Adrenal gland (tissue), 12 donors: ENCODE data around the gene HACL1. TPM values are rescaled to one million over a fixed set of nuclear protein-coding genes. Genes with fewer than 3 reads are reported as not detected.

Experiments used
- DNase-seq, 7 donors: peaks; one replicate each; pipeline ENCODE4 v3.0.0-alpha.2; 2019 to 2020
- H3K27ac ChIP-seq, 5 donors: fragments of 200-600 bp; sonication (generic) in 4 of 5; 1 replicate in 3 of 5; 2 replicates in 2 of 5; pipeline versions ENCODE4 v1.5.1 to v1.8.0; 2016 to 2020; ENCODE audit warnings: mild to moderate bottlenecking in 1 of 5
- H3K27me3 ChIP-seq: fragments of 200-600 bp; 2 replicates; pipeline ENCODE4 v1.8.0; 2021
- H3K36me3 ChIP-seq, 2 donors: fragments of 200-600 bp; replicated peaks in 1 of 2; 1 replicate in 1 of 2; 2 replicates in 1 of 2; pipeline versions ENCODE4 v1.5.1 to v1.8.0; 2018 to 2022
- H3K4me1 ChIP-seq, 2 donors: fragments of 200-600 bp; replicated peaks in 1 of 2; 1 replicate in 1 of 2; 2 replicates in 1 of 2; pipeline versions ENCODE4 v1.5.1 to v1.8.0; 2018 to 2021
- H3K4me3 ChIP-seq, 4 donors: fragments of 200-600 bp; sonication (generic) in 3 of 4; one replicate each; pipeline ENCODE4 v1.5.1; 2016 to 2018
- H3K9me3 ChIP-seq, 3 donors: fragments of 200-600 bp; sonication (generic) in 1 of 3; replicated peaks in 1 of 3; 1 replicate in 2 of 3; 2 replicates in 1 of 3; pipeline versions ENCODE4 v1.5.1 to v1.8.0; 2016 to 2021
- POLR2A ChIP-seq, 2 donors: fragments of 450-650 bp; IDR thresholded peaks; one replicate each; pipeline ENCODE4 v1.6.1; 2017; ENCODE audit warnings: antibody characterized with exemption in 2 of 2, mild to moderate bottlenecking in 2 of 2, moderate library complexity in 1 of 2
- WGBS, 4 donors: extraction: QIAGEN DNeasy Blood & Tissue Kit in 2 of 4; methylation state at CpG; one replicate each; pipeline versions ENCODE4 v1.1.5 to v1.1.7; 2013 to 2017; 5-methylcytosine and 5-hydroxymethylcytosine counted together
- intact Hi-C, 2 donors: fragments of 100-400 bp; cut with DNase I; formaldehyde crosslinking; loops; one replicate each; pipeline versions ENCODE4 v1.14.1 to v1.15.0; 2022 to 2023
- polyA plus RNA-seq, 3 donors: library from polyadenylated mRNA; stranded (reverse); fragments of 200-250 nt in 2 of 3; fragments of 350-450 nt in 1 of 3; fragmentation: Illumina TruSeq in 1 of 3; extraction: RNeasy Lipid Tissue Mini Kit (QIAGEN cat#74804) in 1 of 3; gene quantifications; one replicate each; pipeline ENCODE4 v1.2.3, GENCODE V29; 2013 to 2014
- total RNA-seq, 9 donors: library from RNA; depleted of rRNA in 4 of 9; stranded (reverse); fragments of >200 nt in 4 of 9; fragments of 120-200 nt in 1 of 9; fragmentation: NEBNext Ultra II Directional in 1 of 9; extraction: Animal tissue kit (Norgen Biotek cat#: 25700) in 1 of 9; gene quantifications; one replicate each; pipeline versions ENCODE4 v1.1.0 to v1.2.4, GENCODE V29; 2013 to 2023
- TF ChIP-seq, protein P1 (sequence below), 6 experiments: fragments of 450-650 bp in 4 of 6; fragments of 200-600 bp in 2 of 6; sonication (generic) in 1 of 6; IDR thresholded peaks; 1 replicate in 5 of 6; 2 replicates in 1 of 6; pipeline versions ENCODE4 v1.5.1 to v1.8.0; 2016 to 2021; ENCODE audit warnings: antibody characterized with exemption in 6 of 6, mild to moderate bottlenecking in 2 of 6, moderate library complexity in 1 of 6
- donor health status: healthy with polysubstance abuse.
- donor health status: Bipolar disorder and iron deficiency.
- donor health status: DM: yes; HTN: yes; CAD: no.
- donor health status: DM: no; HTN: no; CAD: no.
- donor health status: DM: no; HTN: no; CAD: no.
- donor health status: DM: yes; HTN: yes; CAD: no.

HACL1 gene
- total and polyA plus RNA-seq, 12 donors = 12.3 to 41.7 (median 23.5) TPM

DNA sequence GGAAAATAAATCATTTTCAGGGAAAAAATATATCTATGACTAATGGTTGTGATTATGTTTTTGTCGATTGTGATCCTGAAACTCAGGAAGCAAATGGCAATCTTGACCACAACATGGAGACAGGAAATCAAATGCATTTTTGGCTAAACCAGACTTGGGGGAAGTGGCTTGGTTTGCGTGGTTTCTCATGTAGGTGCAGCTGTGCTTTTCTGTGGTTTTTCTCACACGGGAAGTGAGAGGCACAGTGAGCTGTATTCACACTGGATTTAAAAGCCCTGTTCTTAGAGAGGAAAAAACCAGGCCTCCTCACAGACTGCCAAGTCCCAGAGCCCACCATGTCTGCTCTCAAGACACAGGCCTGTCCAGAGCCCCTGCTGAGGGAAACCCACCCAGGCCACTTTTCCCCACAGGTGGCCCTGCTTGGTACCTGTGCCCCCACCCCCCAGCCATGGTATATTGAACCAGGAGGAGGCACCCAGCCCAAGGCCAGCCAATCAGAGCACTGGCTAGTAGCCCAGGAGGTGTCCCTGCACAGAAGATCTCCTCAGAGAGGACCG, 46.3 kb upstream of the HACL1 start:
- H3K36me3 ChIP-seq = no peaks in the 10 kb centered on the region
- peaks cover 18 to 29% of the 10 kb centered on the region in 2 donors for H3K4me1 ChIP-seq
- H3K9me3 ChIP-seq = no peaks in the 10 kb centered on the region
- peak overlapping the region; percentile 47 to 87 (median 71) for H3K27ac ChIP-seq
- peak in 2 of 7 donors; percentile 11 to 40 for DNase-seq
- intact Hi-C loops = no loop called here
- 33 to 45% (median 38%) methylated on average over 4 of the region's 4 CpGs for WGBS, 4 donors
- no peak for TF ChIP-seq POLR2A (IDR thresholded peaks at IDR 0.05)
- TF ChIP-seq, protein P1, sequence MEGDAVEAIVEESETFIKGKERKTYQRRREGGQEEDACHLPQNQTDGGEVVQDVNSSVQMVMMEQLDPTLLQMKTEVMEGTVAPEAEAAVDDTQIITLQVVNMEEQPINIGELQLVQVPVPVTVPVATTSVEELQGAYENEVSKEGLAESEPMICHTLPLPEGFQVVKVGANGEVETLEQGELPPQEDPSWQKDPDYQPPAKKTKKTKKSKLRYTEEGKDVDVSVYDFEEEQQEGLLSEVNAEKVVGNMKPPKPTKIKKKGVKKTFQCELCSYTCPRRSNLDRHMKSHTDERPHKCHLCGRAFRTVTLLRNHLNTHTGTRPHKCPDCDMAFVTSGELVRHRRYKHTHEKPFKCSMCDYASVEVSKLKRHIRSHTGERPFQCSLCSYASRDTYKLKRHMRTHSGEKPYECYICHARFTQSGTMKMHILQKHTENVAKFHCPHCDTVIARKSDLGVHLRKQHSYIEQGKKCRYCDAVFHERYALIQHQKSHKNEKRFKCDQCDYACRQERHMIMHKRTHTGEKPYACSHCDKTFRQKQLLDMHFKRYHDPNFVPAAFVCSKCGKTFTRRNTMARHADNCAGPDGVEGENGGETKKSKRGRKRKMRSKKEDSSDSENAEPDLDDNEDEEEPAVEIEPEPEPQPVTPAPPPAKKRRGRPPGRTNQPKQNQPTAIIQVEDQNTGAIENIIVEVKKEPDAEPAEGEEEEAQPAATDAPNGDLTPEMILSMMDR (IDR thresholded peaks at IDR 0.05) = no peak
- H3K27me3 ChIP-seq = no peaks in the 10 kb centered on the region
- H3K4me3 ChIP-seq = no peak overlapping the region

DNA sequence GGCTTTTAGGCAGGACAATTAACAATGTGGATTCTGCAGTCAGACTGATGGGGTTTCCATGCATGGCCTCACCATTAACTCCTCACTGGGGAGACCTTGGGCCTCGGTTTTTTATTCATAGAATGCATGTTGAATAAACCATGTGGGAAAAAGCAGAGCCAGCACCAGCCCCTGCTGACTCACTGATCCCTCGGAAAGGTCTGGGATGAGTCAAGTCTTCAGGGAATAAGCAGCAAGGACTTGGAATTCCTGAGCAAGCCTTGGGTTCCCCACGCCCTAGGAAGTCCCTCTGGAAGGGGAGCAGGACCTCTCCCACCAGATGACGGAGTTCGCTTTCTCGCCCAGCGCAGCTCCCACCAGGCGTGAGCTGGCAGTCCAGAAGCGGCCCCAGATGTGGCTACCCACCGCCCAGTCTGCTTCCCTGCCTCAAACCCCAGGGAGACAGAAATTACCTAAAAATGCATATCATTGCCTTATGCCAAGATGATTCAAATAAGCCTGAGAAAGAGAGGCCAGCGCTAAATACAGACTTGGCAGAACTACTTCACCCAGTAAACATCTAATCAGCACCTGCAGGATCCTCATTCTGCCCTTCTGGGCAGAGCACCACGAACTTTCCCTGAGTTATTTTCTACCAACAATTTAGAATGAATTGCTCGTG, 45.6 kb upstream of the HACL1 start:
- H3K27ac ChIP-seq = peak overlapping the region; percentile 47 to 87 (median 71)
- intact Hi-C loops = no loop called here
- H3K4me3 ChIP-seq = no peak overlapping the region
- H3K4me1 ChIP-seq = peaks cover 18 to 29% of the 10 kb centered on the region in 2 donors
- 45 to 52% (median 51%) methylated on average over 5 to 13 of the region's 13 CpGs for WGBS, 4 donors
- no peaks in the 10 kb centered on the region for H3K27me3 ChIP-seq
- no peaks in the 10 kb centered on the region for H3K9me3 ChIP-seq
- no peaks in the 10 kb centered on the region for H3K36me3 ChIP-seq
- TF ChIP-seq, protein P1 (IDR thresholded peaks at IDR 0.05) = no peak
- TF ChIP-seq POLR2A (IDR thresholded peaks at IDR 0.05) = no peak
- peak; percentile 60 to 79 (median 76) for DNase-seq

DNA sequence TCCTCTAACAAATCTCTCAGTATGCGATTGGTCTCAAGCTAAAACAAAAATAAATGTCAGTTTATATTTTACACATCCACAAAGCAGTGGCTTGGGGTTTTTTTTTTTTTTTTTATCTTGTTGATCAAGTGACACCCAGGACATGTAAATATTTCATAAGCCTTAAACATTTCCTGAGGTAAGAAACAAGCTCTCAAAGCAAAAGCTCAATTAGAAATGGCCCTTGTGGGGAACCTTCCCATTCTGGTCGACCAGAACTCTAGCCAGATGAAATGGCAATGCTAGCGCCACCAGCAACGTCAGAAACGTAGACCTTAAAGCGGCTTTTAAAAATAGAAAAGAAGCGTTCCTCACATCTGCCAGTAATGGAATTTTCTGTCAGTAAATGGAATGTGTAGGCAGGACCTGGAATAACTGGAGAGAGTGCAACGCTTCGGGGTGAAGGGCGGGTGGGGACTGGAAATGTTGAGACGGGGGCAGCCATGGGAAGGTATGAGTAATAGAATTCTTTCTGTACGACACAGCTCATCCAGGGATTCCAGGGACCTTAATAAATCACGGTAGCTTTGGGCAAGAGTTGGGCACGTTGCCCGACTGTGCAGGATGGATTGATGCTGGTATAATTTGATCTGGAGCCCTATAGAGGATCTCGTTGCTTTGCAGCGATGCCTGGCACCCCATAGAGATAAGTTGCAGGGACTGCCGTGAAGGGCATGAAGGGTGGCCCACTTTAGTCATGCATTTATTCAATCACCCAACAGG, 44.6 kb upstream of the HACL1 start:
- Histone ChIP-seq H3K27ac (peak overlapping the region in 4 of 5 donors; percentile 47 to 87 (median 78)), H3K27me3 (no peaks in the 10 kb centered on the region), H3K4me1 (peaks cover 18 to 29% of the 10 kb centered on the region in 2 donors), H3K9me3 (no peaks in the 10 kb centered on the region), H3K4me3 (no peak overlapping the region), H3K36me3 (no peaks in the 10 kb centered on the region)
- WGBS, 4 donors = 38 to 50% (median 48%) methylated on average over 18 of the region's 18 CpGs
- DNase-seq = peak; percentile 83 to 95 (median 88)
- TF ChIP-seq POLR2A (IDR thresholded peaks at IDR 0.05) = no peak
- intact Hi-C loops = no loop called here

DNA sequence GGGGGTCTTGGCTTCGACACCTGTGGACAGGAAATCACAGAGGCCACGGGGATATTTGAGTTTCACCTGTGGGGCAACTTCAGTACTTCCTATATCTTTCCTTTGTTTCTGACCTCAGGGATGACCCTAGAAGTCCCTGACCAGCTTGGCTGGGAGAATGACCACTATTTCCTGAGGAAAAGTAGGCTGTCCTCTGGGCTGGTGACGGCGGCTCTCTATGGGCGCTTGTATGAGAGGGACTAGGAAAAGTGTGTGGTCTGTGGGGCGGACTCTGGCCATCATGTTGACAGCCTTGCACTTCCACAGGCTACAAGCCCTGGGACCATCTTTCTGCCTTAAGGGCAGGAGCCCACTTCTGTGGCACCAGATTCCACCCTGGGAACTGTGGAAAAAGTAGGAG, 43.9 kb upstream of the HACL1 start:
- intact Hi-C loops = no loop called here
- Histone ChIP-seq H3K36me3 (no peaks in the 10 kb centered on the region), H3K27me3 (no peaks in the 10 kb centered on the region), H3K4me3 (no peak overlapping the region), H3K4me1 (peaks cover 18 to 29% of the 10 kb centered on the region in 2 donors), H3K27ac (peak overlapping the region in 4 of 5 donors; percentile 47 to 87 (median 78)), H3K9me3 (no peaks in the 10 kb centered on the region)
- DNase-seq = no peak
- TF ChIP-seq POLR2A (IDR thresholded peaks at IDR 0.05) = no peak
- 94 to 97% (median 95%) methylated on average over 4 to 6 of the region's 6 CpGs for WGBS, 4 donors

DNA sequence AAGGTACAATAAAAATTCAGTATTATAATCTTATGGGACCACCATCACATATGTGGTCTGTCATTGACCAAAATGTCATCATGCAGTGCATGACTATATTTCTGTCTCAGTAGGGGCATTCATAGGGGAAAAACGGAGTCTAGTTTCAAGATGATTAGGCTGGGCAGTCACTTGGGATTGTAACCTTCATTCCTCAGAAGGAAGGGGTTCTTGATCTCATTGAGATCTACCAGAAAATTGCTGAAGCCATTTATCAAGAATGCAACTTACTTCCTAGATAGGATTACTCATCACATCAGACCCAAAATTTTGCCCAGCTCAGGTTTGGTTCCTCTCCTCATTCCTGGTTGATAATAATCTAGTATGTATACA, 37.5 kb upstream of the HACL1 start:
- Histone ChIP-seq H3K27ac (no peak overlapping the region), H3K27me3 (no peaks in the 10 kb centered on the region), H3K4me1 (peaks cover 25% of the 10 kb centered on the region in 2 donors), H3K36me3 (no peaks in the 10 kb centered on the region), H3K4me3 (no peak overlapping the region), H3K9me3 (no peaks in the 10 kb centered on the region)
- intact Hi-C loops = loop anchor here in 1 of 2 donors (10.0 kb wide), 1 partner anchor 606 kb away; no protein-coding TSS in a partner anchor
- DNase-seq = no peak
- TF ChIP-seq, protein P1 (IDR thresholded peaks at IDR 0.05) = no peak
- no peak for TF ChIP-seq POLR2A (IDR thresholded peaks at IDR 0.05)
- WGBS, 4 donors = 93 to 98% (median 96%) methylated on average over 1 of the region's 1 CpG
